Cardiac muscle cell (in vitro differentiated cells and primary cell): ENCODE measurements around the gene HIVEP2. TPM values are rescaled to one million over a fixed set of nuclear protein-coding genes. Genes with fewer than 3 reads are reported as not detected.
A peak's percentile ranks its signal among the peaks of the same experiment; 100 is the strongest.

Source experiments
- DNase-seq, 2 donors: peaks; one replicate each; pipeline versions ENCODE4 v3.0.0 to v3.0.0-alpha.2; 2010 to 2017; ENCODE audit warnings: low read depth in 1 of 2, low spot score in 1 of 2
- H3K27ac ChIP-seq: fragments of 200-600 bp; sonication (generic); 2 replicates; pipeline ENCODE4 v1.5.1; 2016
- H3K27me3 ChIP-seq: fragments of 200-600 bp; sonication (generic); 2 replicates; pipeline ENCODE4 v1.6.0; 2016; ENCODE audit warnings: control low read depth
- H3K36me3 ChIP-seq: fragments of 200-600 bp; sonication (generic); 2 replicates; pipeline ENCODE4 v1.5.1; 2016; ENCODE audit warnings: control low read depth
- H3K4me1 ChIP-seq: fragments of 200-600 bp; sonication (generic); 2 replicates; pipeline ENCODE4 v1.8.1; 2017; ENCODE audit warnings: low read depth, mild to moderate bottlenecking, mixed run types
- H3K4me3 ChIP-seq: fragments of 200-600 bp; sonication (generic); 2 replicates; pipeline ENCODE4 v1.5.1; 2016; ENCODE audit warnings: mild to moderate bottlenecking
- H3K9me3 ChIP-seq: fragments of 200-600 bp; sonication (generic); 2 replicates; pipeline ENCODE4 v1.5.1; 2017; ENCODE audit warnings: low read depth, mild to moderate bottlenecking, control low read depth
- polyA plus RNA-seq: library from polyadenylated mRNA; unstranded; fragments of >200 nt; fragmentation: Nextera tagmentation; extraction: Ambion mirVana; gene quantifications from 2 replicates; pipeline ENCODE4 v1.2.1, GENCODE V29; 2016
- total RNA-seq: library from RNA; depleted of rRNA; stranded (reverse); fragments of >200 nt; gene quantifications from 2 replicates; pipeline ENCODE4 v1.2.3, GENCODE V29; 2016
- TF ChIP-seq, protein P1 (sequence below): IDR thresholded peaks from 2 replicates; pipeline ENCODE4 v1.5.1; 2012; ENCODE audit warnings: low read depth, mild to moderate bottlenecking, low read length

Gene HIVEP2
- total and polyA plus RNA-seq, 2 experiments from 2014 or later, result 3.6 to 18.0 TPM

DNA sequence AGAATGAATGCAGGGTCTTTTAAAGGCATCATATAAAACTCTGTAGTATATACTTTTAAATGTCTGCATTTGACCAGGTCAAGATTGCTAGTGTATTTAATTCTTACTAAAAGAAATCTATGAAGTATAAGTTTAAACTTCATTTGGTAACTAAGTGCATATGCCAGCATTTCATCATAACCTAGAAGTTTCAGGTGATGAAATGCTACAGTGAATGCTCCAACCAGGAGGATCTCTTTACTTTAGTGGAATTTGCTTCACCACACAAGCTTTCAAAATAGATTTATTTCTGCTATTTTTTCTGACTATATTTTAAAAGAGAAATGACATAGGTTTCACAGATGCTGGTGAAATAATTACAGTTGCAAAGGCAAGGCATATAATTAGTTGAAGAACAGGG lies 141.9 kb downstream of the HIVEP2 start:
- Histone ChIP-seq H3K4me3 (no peak overlapping the region), H3K27ac (no peak overlapping the region), H3K36me3 (no peaks in the 10 kb centered on the region), H3K27me3 (no peaks in the 10 kb centered on the region), H3K9me3 (no peaks in the 10 kb centered on the region), H3K4me1 (no peaks in the 10 kb centered on the region)
- TF ChIP-seq, protein P1, sequence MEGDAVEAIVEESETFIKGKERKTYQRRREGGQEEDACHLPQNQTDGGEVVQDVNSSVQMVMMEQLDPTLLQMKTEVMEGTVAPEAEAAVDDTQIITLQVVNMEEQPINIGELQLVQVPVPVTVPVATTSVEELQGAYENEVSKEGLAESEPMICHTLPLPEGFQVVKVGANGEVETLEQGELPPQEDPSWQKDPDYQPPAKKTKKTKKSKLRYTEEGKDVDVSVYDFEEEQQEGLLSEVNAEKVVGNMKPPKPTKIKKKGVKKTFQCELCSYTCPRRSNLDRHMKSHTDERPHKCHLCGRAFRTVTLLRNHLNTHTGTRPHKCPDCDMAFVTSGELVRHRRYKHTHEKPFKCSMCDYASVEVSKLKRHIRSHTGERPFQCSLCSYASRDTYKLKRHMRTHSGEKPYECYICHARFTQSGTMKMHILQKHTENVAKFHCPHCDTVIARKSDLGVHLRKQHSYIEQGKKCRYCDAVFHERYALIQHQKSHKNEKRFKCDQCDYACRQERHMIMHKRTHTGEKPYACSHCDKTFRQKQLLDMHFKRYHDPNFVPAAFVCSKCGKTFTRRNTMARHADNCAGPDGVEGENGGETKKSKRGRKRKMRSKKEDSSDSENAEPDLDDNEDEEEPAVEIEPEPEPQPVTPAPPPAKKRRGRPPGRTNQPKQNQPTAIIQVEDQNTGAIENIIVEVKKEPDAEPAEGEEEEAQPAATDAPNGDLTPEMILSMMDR, result no peak
- peak in 1 of 2 donors; percentile 25 for DNase-seq

DNA sequence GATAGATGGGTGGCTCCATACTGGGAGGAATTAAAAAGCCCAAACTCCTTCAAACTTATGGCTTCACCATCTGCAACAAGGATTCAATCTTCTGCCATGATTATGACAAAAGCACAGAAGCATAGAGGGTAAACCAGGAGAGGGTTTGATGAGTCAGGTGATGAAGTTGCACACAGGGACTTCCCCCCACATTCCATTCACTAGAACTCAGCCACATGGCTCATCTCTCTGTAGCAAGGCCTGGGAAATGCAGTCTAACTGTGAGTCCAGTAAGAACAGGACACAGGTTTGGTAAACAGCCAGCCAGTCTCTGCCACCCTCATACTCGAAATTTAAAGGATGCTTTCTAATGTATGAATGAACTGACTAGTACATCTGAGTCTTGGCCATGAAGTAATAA lies 142.9 kb downstream of the HIVEP2 start:
- DNase-seq, result peak; percentile 26 to 93
- H3K27me3 ChIP-seq, result no peaks in the 10 kb centered on the region
- TF ChIP-seq, protein P1, result no peak
- H3K27ac ChIP-seq, result peak overlapping the region; percentile 46
- no peak overlapping the region for H3K4me3 ChIP-seq
- H3K4me1 ChIP-seq, result peaks cover under 1% of the 10 kb centered on the region
- no peaks in the 10 kb centered on the region for H3K36me3 ChIP-seq
- H3K9me3 ChIP-seq, result no peaks in the 10 kb centered on the region

DNA sequence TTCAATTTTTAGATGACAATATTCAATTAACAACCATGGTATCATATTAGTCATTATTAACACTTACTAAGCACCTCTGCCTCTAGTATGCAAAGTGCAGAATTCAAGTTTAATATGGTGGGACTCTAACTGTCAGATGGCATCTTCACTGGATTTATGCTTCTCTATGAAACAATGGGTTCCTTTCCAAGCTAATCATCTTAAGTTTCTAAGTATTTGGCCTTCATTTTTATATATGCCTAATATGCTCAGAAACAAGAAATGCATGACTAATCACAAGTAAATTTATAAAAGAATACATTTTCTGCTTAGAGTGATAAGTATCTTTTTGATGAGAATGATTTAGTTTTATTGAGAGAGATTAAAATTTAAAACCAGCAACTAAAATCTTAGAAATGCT lies 144.7 kb downstream of the HIVEP2 start:
- Histone ChIP-seq H3K9me3 (no peaks in the 10 kb centered on the region), H3K36me3 (no peaks in the 10 kb centered on the region), H3K4me3 (no peak overlapping the region), H3K4me1 (peaks cover 5% of the 10 kb centered on the region), H3K27ac (no peak overlapping the region), H3K27me3 (no peaks in the 10 kb centered on the region)
- TF ChIP-seq, protein P1, result no peak
- DNase-seq, result no peak

DNA sequence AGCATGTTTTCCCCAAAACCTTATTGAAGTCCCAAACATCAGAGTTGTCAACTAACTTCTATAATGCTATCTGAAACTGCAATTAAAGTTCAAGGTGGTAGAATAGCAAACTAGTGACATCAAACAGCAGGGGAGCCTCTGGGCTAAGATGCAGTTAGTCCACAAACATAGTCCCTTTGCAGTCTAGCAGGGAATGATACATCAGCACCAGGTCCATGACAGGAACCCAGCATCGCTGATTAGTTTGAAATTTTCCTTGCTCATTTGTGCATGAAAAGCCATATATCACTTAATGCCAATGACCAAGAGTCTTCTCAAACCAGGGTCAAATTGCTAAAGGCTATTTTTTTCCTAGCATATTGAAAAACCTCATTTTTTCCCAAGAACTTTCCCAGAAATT lies 145.3 kb downstream of the HIVEP2 start:
- no peak for DNase-seq
- TF ChIP-seq, protein P1, result no peak
- Histone ChIP-seq H3K4me3 (no peak overlapping the region), H3K27me3 (no peaks in the 10 kb centered on the region), H3K36me3 (no peaks in the 10 kb centered on the region), H3K27ac (no peak overlapping the region), H3K9me3 (no peaks in the 10 kb centered on the region), H3K4me1 (peaks cover 5% of the 10 kb centered on the region)

DNA sequence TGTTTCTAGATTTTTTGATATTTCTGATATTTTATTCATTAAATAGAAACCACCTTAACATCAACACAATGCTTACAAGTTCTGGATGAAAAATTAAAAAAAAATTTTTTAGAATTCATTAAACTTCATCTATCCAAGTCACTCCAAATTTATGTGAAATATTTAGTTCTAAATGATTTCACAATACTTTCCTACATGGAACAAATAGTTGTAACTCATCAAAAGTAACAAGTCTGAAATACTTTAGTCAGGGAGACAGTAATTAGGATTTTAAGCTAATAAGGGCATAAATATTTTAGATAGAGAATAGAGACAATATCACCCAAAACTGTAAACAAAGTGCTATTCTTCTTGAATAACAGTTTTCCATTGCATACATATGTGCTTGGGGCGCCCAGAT lies 147.8 kb downstream of the HIVEP2 start:
- Histone ChIP-seq H3K27me3 (no peaks in the 10 kb centered on the region), H3K36me3 (no peaks in the 10 kb centered on the region), H3K4me3 (no peak overlapping the region), H3K9me3 (no peaks in the 10 kb centered on the region), H3K27ac (no peak overlapping the region), H3K4me1 (peaks cover 5% of the 10 kb centered on the region)
- DNase-seq, result no peak
- TF ChIP-seq, protein P1, result no peak

DNA sequence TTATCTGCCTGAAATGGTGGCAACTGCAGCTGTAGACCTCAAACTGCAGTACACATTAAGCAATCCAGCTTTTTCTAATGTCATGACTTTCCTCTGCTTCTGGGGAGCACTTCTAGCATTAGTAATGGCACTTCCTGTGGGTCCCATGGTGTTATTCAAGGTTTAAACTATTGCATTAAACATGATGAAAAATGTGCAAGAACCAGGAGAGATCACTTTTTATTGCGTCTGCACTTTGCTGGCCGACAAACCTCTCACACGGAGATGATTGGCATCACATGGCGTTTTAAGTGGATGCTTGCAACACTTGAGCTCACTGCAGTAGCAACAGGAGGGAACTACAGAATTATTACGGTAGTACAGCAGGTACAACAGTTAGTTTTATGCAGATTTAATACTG lies 148.4 kb downstream of the HIVEP2 start:
- Histone ChIP-seq H3K4me3 (no peak overlapping the region), H3K27me3 (no peaks in the 10 kb centered on the region), H3K9me3 (no peaks in the 10 kb centered on the region), H3K36me3 (no peaks in the 10 kb centered on the region), H3K4me1 (peaks cover 5% of the 10 kb centered on the region), H3K27ac (no peak overlapping the region)
- TF ChIP-seq, protein P1, result no peak
- peak; percentile 49 to 61 for DNase-seq
